ENCODE data around the gene SLC4A2. TPM values are rescaled to one million over a fixed set of nuclear protein-coding genes. Genes with fewer than 3 reads are reported as not detected.

Gene SLC4A2
- total RNA-seq, 4 donors from 2014 or later = 31.9 to 78.7 (median 59.7) TPM

GRCh38 chr7:151115836-151116418 lies 56.5 kb downstream of the SLC4A2 start:
- Histone ChIP-seq H3K27ac (peak overlapping the region; percentile 87), H3K4me1 (peaks cover 47% of the 10 kb centered on the region), H3K36me3 (peaks cover 34% of the 10 kb centered on the region), H3K9me3 (no peaks in the 10 kb centered on the region), H3K4me3 (peak overlapping the region; percentile 55), H3K27me3 (no peaks in the 10 kb centered on the region)
- TF ChIP-seq POLR2AphosphoS5 (IDR thresholded peaks at IDR 0.05) = no peak
- TF ChIP-seq POLR2A (IDR thresholded peaks at IDR 0.05) = peak in 1 of 2 donors; percentile 10
- TF ChIP-seq EP300 (IDR thresholded peaks at IDR 0.05) = no peak
- no peak for TF ChIP-seq CTCF (IDR thresholded peaks at IDR 0.05)
- peak in 1 of 2 donors; percentile 84 for DNase-seq (ENCODE audit: low spot score in 2 of 2)
- WGBS = 74% methylated on average over 6 of the region's 14 CpGs

DNA sequence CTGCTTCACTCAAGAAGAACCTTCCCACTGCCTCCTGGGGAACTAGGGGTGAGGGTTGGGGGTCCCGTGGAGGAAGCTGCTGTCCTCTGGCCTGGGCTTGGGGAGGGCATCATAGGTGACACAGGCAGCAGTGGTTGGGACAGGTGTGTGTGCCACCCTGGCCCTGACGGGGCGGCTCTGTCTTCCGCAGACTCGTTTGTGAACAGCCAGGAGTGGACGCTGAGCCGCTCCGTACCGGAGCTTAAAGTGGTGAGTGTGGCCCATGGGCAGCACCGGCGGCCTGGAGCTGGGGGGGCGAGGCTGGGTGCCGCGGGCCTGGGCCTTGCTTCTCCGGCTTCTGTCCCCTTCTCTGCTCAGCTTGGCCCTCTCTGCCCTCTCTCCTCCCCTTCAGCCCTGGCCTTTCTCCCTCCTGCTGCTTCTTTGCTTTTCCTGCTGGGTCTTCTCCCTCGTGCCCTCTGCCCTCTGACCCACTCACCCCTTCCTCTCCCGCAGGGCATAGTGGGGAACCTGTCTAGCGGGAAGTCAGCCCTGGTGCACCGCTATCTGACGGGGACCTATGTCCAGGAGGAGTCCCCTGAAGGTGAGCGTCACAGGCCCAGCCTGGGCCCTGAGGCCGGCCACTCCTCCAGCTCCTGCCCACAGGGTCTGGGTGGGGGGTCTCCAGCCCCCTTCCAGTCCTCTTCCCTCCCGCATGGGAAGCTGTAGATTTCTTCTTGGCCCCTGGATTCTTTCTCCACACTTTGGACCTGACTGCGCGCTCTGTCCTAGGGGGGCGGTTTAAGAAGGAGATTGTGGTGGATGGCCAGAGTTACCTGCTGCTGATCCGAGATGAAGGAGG lies 57.4 kb downstream of the SLC4A2 start:
- 58% methylated on average over 25 of the region's 27 CpGs for WGBS
- Histone ChIP-seq H3K27ac (peak overlapping the region; percentile 87), H3K4me3 (peak overlapping the region; percentile 55), H3K36me3 (peaks cover 43% of the 10 kb centered on the region), H3K4me1 (peaks cover 42% of the 10 kb centered on the region), H3K9me3 (no peaks in the 10 kb centered on the region), H3K27me3 (no peaks in the 10 kb centered on the region)
- no peak for DNase-seq (ENCODE audit: low spot score in 2 of 2)
- TF ChIP-seq EP300 (IDR thresholded peaks at IDR 0.05) (no peak), POLR2AphosphoS5 (IDR thresholded peaks at IDR 0.05) (no peak), CTCF (IDR thresholded peaks at IDR 0.05) (no peak), POLR2A (IDR thresholded peaks at IDR 0.05) (no peak)

DNA sequence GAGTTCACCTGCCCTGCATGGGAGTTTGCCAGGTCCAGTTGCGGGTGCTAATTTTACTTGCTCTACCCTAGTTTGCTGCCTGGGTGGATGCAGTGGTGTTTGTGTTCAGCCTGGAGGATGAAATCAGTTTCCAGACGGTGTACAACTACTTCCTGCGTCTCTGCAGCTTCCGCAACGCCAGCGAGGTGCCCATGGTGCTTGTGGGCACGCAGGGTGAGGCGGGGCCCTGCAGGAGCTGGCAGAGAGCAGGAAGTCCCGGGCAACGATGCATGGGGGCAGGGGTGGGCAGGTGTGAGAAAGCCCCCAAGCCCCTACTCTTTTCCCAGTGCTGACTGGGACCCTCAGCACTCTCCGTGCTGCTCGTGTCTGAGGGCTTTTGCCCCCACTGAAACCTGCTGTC lies 58.2 kb downstream of the SLC4A2 start:
- DNase-seq (ENCODE audit: low spot score in 2 of 2) = no peak
- Histone ChIP-seq H3K27ac (no peak overlapping the region), H3K4me1 (peaks cover 42% of the 10 kb centered on the region), H3K27me3 (no peaks in the 10 kb centered on the region), H3K9me3 (no peaks in the 10 kb centered on the region), H3K36me3 (peaks cover 50% of the 10 kb centered on the region), H3K4me3 (peak overlapping the region; percentile 55)
- no peak for TF ChIP-seq POLR2AphosphoS5 (IDR thresholded peaks at IDR 0.05)
- WGBS = 28% methylated on average over 7 of the region's 12 CpGs

DNA sequence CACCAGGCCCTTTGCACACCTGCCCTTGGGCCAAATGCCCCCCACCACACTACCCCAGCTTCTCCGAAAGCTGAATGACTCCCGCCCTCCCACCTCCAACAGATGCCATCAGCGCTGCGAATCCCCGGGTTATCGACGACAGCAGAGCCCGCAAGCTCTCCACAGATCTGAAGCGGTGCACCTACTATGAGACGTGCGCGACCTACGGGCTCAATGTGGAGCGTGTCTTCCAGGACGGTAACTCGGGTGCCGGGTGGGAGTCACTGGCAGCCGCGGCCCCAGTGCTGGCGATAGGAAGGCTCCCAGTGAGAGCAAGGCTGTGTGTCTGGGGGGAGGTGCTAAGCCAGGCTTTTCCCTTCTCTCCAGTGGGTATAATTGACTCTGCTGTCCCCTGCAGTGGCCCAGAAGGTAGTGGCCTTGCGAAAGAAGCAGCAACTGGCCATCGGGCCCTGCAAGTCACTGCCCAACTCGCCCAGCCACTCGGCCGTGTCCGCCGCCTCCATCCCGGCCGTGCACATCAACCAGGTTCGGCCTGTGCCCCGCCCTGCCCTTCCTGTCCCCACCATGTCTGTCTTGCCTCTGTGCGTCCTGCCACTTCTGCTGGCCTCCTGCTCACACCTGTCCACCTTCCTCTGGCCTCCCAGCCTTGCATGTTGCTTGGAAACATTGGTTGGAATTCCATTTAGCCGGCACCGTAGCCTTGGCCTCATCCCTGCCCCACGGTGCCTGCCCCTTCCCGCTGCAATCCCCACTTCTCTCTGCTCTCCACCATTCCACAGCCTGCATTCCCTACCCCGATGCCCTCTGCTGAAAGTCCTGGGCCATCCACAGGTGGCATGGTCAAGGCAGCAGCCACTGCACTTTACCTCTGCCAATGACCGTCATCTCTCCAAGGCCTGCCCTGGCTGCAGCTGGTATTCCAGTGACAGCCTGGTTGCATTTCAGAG lies 59.0 kb downstream of the SLC4A2 start:
- Histone ChIP-seq H3K4me3 (no peak overlapping the region), H3K9me3 (no peaks in the 10 kb centered on the region), H3K4me1 (peaks cover 40% of the 10 kb centered on the region), H3K27me3 (no peaks in the 10 kb centered on the region), H3K36me3 (peaks cover 58% of the 10 kb centered on the region), H3K27ac (no peak overlapping the region)
- TF ChIP-seq POLR2AphosphoS5 (IDR thresholded peaks at IDR 0.05) (no peak), CTCF (IDR thresholded peaks at IDR 0.05) (no peak), EP300 (IDR thresholded peaks at IDR 0.05) (no peak), POLR2A (IDR thresholded peaks at IDR 0.05) (no peak)
- no peak for DNase-seq (ENCODE audit: low spot score in 2 of 2)
- 93% methylated on average over 33 of the region's 38 CpGs for WGBS

GRCh38 chr7:151119055-151119415 lies 59.6 kb downstream of the SLC4A2 start:
- 96% methylated on average over 11 of the region's 13 CpGs for WGBS
- H3K4me3 ChIP-seq = no peak overlapping the region
- no peaks in the 10 kb centered on the region for H3K9me3 ChIP-seq
- no peak overlapping the region for H3K27ac ChIP-seq
- no peaks in the 10 kb centered on the region for H3K27me3 ChIP-seq
- TF ChIP-seq CTCF (IDR thresholded peaks at IDR 0.05) (no peak), EP300 (IDR thresholded peaks at IDR 0.05) (no peak), POLR2AphosphoS5 (IDR thresholded peaks at IDR 0.05) (no peak), POLR2A (IDR thresholded peaks at IDR 0.05) (no peak)
- peaks cover 63% of the 10 kb centered on the region for H3K36me3 ChIP-seq
- DNase-seq (ENCODE audit: low spot score in 2 of 2) = no peak
- peaks cover 33% of the 10 kb centered on the region for H3K4me1 ChIP-seq
